ENCODE data around the gene GNG8. TPM values are rescaled to one million over a fixed set of nuclear protein-coding genes. Genes with fewer than 3 reads are reported as not detected.

Gene GNG8
- total and polyA plus RNA-seq, 10 of the 15 experiments (the other 5 are each of a cell fraction or from before 2014, with no cell fraction given), result 1.2 to 6.6 (median 2.7) TPM; not detected in 6

GRCh38 chr19:46674416-46675178 is 38.6 kb upstream of the GNG8 start (continued):
- TF ChIP-seq WRNIP1 (IDR thresholded peaks at IDR 0.05; ENCODE audit: borderline replicate concordance, low read depth, low read length), result no peak
- no peak for TF ChIP-seq ZNF24 (IDR thresholded peaks at IDR 0.05)
- TF ChIP-seq NFYB (IDR thresholded peaks at IDR 0.05; ENCODE audit: insufficient read depth, low read depth, low read length), result peak; percentile 73
- TF ChIP-seq NFIC (IDR thresholded peaks at IDR 0.05; ENCODE audit: low read depth, low read length), result no peak
- no peak for TF ChIP-seq MAX (IDR thresholded peaks at IDR 0.05; ENCODE audit: low read depth, low read length)
- TF ChIP-seq ZSCAN29 (IDR thresholded peaks at IDR 0.05), result no peak
- no peak for TF ChIP-seq NRF1 (conservative IDR thresholded peaks at IDR 0.05; ENCODE audit: low read depth, low read length)
- TF ChIP-seq CREB1 (IDR thresholded peaks at IDR 0.05; ENCODE audit: low read depth), result peak; percentile 68; the same call in 1 of the 2 replicates
- no peak for TF ChIP-seq IRF4 (IDR thresholded peaks at IDR 0.05; ENCODE audit: low read depth, low read length)
- peak; percentile 92 for TF ChIP-seq RFX5 (IDR thresholded peaks at IDR 0.05; ENCODE audit: low read depth, low read length)

DNA sequence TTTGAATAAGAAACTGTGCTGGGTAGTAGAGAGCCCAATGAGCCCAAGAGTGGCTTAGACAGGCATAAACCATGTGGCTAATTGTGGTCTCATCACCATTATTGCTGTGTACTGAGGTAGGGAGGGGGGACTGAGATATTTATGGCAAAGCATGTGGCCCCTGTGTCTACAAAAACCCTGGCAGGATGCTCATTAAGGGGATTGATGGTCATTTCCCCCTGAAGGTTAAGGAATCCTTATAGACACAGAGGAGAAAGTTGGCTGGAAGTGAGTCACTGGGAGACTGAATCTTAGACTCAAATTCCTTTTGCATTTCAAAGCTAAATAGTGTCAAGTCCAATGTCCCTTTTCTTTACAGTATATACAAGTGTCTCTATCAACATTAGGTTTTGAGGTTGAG is 34.8 kb upstream of the GNG8 start:
- ChIA-PET POLR2A (no interaction called here), SMC1A (ENCODE audit: uncharacterized antibody, unreplicated experiment) (no interaction called here), RAD21 (ENCODE audit: unreplicated experiment) (interaction anchor here (1.6 kb wide), 1 partner anchor 10 kb away, joined by 5 read pairs; the partner anchor contains the start of gene DACT3), CTCF (interaction anchor here (0.7 to 1.2 kb wide), 3 partner anchors 9 to 132 kb away, joined by 3 read pairs; no protein-coding TSS in a partner anchor)
- Histone ChIP-seq H3K4me1 (ENCODE audit: control insufficient read depth, insufficient read depth, low read length) (no peaks in the 10 kb centered on the region), H4K20me1 (ENCODE audit: control insufficient read depth, insufficient read depth) (no peaks in the 10 kb centered on the region), H3K4me2 (ENCODE audit: control insufficient read depth, insufficient read depth) (no peak overlapping the region), H3K27me3 (replicated peaks in 1 of 2; ENCODE audit: control insufficient read depth in 2 of 2, insufficient read depth in 2 of 2, low read length in 1 of 2) (no peaks in the 10 kb centered on the region), H3K36me3 (ENCODE audit: control insufficient read depth in 2 of 2, insufficient read depth in 2 of 2, low read length in 1 of 2) (peaks cover 14 to 17% of the 10 kb centered on the region in 2 experiments), H3K79me2 (ENCODE audit: control insufficient read depth, insufficient read depth, low read length) (no peaks in the 10 kb centered on the region), H3K4me3 (no peak overlapping the region), H3K9ac (ENCODE audit: control insufficient read depth, insufficient read depth, low read length) (no peak overlapping the region), H2AFZ (ENCODE audit: control insufficient read depth, low read depth, low read length) (no peak overlapping the region), H3K27ac (ENCODE audit: control insufficient read depth, insufficient read depth) (no peak overlapping the region), H3K9me3 (replicated peaks; ENCODE audit: control insufficient read depth, insufficient read depth, low read length) (no peaks in the 10 kb centered on the region)
- no peak for TF ChIP-seq KAT2A (conservative IDR thresholded peaks at IDR 0.05; ENCODE audit: control insufficient read depth, low read depth, low read length)
- TF ChIP-seq YY1 (IDR thresholded peaks at IDR 0.05; ENCODE audit: low read depth, low read length), result no peak
- ATAC-seq (no peak), FAIRE-seq (no peak), DNase-seq (ENCODE audit: low read depth, low spot score) (no peak)
- intact Hi-C loops (cut with micrococcal nuclease; ENCODE audit: unreplicated experiment), result no loop called here
- no TSS peak for BruUV-seq (replicated peaks)
- in situ Hi-C loops (cut with MboI), result no loop called here
